GM13976 (cell line): ENCODE data around the gene ANXA10.

Source experiments
- DNase-seq: peaks from one replicate; pipeline ENCODE4 v3.0.0; 2012; ENCODE audit warnings: low spot score
- CTCF ChIP-seq: IDR thresholded peaks from 2 replicates; pipeline ENCODE4 v1.5.1; 2012; ENCODE audit warnings: borderline replicate concordance, mild to moderate bottlenecking; ENCODE audit not compliant: insufficient read depth; ENCODE audit errors: extremely low read depth, missing control alignments, control extremely low read depth
- in situ Hi-C: fragments of 300-500 bp; cut with MboI; formaldehyde crosslinking; loops from one replicate; pipeline ENCODE4 v1.12.0; 2022; ENCODE audit warnings: low sequenced_read_pairs, mixed read lengths, inconsistent platforms; ENCODE audit not compliant: unreplicated experiment

Gene ANXA10

GRCh38 chr4:168163106-168163505, 70.8 kb downstream of the ANXA10 start:
- DNase-seq = no peak
- in situ Hi-C loops = no loop called here
- no peak for TF ChIP-seq CTCF

GRCh38 chr4:168164045-168164444, 71.7 kb downstream of the ANXA10 start:
- no peak for DNase-seq
- in situ Hi-C loops = no loop called here
- TF ChIP-seq CTCF = no peak

- no peak for TF ChIP-seq CTCF
- in situ Hi-C loops = no loop called here
- no peak for DNase-seq
Observed at GRCh38 chr4:168164915-168165548, 72.7 kb downstream of the ANXA10 start.

- in situ Hi-C loops = no loop called here
- no peak for DNase-seq
- TF ChIP-seq CTCF = no peak
Observed at GRCh38 chr4:168167714-168168284, 75.5 kb downstream of the ANXA10 start.

- in situ Hi-C loops = no loop called here
- no peak for TF ChIP-seq CTCF
Observed at GRCh38 chr4:168174308-168174707, 82.0 kb downstream of the ANXA10 start.

GRCh38 chr4:168177546-168178149, 85.3 kb downstream of the ANXA10 start:
- no peak for DNase-seq
- TF ChIP-seq CTCF = no peak
- in situ Hi-C loops = loop anchor here (25.0 kb wide), 1 partner anchor 735 kb away; no protein-coding TSS in a partner anchor

More at GRCh38 chr4:168174308-168174707, 82.0 kb downstream of the ANXA10 start:
- no peak for DNase-seq
